RWPE1 (cell line): Measurements from ENCODE around the gene ABLIM2.

Experiments
- CTCF ChIA-PET: fragments of 350-600 bp; sonication (Branson Sonifier 250); formaldehyde crosslinking; extraction: SDS; loops from one replicate; lab custom pipeline; 2021; lab: Yijun Ruan, JAX
- POLR2A ChIA-PET: fragments of 400-600 bp; formaldehyde crosslinking; extraction: SDS; loops from one replicate; lab custom pipeline; 2020; ENCODE audit warnings: antibody characterized with exemption; ENCODE audit not compliant: low non-redundant PET; lab: Yijun Ruan, JAX
- DNase-seq: peaks from one replicate; pipeline ENCODE4 v3.0.0; 2012; ENCODE audit warnings: low spot score
- H3K27ac ChIP-seq: fragments of 450-650 bp; 2 replicates; pipeline ENCODE4 v1.5.1; 2017
- TF ChIP-seq, protein P1 (sequence below): fragments of 450-650 bp; conservative IDR thresholded peaks from 2 replicates; pipeline ENCODE4 v1.5.1; 2017; ENCODE audit warnings: low read depth, mild to moderate bottlenecking

Gene ABLIM2

DNA sequence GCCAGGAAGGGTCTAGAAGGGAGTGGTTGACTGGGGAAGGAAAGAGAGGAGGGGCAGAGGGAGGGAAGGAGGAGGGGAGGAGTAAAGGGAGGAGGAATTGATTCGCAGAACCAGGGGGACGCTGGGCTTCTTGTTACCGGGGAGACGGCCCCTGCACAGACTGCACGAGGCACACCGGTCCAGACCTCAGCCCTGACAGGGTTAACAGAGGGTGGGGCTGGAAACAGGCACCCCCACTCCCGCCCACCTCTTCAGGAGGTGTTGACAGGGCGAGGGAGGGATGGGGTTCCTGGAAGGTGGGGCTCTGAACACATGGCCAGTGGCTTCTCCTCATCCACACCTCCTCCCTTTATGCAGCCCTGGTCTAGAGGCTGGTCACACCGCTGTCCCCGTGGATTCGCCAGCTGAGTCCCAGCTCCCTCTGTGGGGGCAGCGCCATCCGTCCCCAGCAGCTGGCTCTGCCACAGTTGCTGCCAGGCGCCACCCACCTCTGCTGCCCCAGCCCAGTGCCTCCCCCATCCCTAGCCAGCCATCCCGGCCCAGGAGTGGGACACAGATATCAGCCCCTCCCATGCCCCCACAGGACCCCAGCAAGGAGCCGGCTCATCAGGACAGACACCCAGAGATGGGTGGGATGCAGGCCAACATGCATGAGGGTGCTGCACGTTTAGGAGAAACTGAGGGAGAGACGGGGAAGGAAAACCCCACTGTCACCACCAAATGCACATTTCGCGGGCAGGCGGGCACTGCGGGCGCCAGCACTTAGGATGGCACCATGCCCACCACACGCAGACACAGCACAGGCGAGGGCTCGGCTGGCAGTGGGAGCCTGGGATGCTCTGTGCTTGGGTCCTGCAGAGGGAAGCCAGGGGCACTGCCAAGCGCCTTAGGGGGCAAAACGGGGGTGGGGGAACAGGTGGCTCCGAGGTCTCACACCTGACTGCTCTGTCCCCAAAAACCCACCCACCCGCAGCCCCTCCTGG is 87.6 kb downstream of the ABLIM2 start:
- TF ChIP-seq, protein P1, sequence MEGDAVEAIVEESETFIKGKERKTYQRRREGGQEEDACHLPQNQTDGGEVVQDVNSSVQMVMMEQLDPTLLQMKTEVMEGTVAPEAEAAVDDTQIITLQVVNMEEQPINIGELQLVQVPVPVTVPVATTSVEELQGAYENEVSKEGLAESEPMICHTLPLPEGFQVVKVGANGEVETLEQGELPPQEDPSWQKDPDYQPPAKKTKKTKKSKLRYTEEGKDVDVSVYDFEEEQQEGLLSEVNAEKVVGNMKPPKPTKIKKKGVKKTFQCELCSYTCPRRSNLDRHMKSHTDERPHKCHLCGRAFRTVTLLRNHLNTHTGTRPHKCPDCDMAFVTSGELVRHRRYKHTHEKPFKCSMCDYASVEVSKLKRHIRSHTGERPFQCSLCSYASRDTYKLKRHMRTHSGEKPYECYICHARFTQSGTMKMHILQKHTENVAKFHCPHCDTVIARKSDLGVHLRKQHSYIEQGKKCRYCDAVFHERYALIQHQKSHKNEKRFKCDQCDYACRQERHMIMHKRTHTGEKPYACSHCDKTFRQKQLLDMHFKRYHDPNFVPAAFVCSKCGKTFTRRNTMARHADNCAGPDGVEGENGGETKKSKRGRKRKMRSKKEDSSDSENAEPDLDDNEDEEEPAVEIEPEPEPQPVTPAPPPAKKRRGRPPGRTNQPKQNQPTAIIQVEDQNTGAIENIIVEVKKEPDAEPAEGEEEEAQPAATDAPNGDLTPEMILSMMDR, result no peak
- no peak overlapping the region for H3K27ac ChIP-seq
- DNase-seq, result no peak
- POLR2A ChIA-PET, result no interaction called here
- CTCF ChIA-PET, result no interaction called here

DNA sequence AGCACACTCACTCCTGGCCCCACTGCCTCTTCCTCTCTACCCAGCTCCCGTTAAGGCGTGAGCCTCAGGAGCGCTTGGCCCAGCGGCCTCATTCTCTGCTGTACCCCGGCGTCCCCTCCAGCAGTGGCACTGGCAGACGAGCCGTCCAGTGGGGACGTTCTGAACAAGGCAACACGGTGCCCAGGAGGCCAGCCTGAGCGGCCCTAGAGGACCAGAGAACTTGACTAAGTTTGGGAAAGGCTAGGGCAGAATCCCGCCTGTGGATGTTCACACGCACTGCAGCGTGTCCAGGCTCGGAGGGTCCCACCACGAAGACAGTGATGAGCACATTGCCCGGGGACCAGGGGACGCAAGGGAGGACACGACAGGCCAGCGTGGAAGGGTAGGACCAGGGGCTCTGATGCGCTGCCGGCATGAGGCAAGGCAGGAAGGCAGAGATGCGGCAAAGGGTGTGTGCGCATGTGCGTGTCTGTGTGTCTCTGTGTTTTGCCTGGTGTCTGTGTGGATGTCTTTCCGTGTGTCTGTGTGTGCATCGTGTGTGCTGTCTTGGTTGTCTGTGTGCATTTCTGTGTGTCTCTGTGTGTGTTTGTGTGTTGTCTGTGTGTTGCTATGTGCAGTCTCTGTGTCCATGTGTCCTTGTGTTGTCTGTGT is 89.4 kb downstream of the ABLIM2 start:
- ChIA-PET POLR2A (no interaction called here), CTCF (no interaction called here)
- no peak for DNase-seq
- no peak overlapping the region for H3K27ac ChIP-seq
- TF ChIP-seq, protein P1, result no peak

DNA sequence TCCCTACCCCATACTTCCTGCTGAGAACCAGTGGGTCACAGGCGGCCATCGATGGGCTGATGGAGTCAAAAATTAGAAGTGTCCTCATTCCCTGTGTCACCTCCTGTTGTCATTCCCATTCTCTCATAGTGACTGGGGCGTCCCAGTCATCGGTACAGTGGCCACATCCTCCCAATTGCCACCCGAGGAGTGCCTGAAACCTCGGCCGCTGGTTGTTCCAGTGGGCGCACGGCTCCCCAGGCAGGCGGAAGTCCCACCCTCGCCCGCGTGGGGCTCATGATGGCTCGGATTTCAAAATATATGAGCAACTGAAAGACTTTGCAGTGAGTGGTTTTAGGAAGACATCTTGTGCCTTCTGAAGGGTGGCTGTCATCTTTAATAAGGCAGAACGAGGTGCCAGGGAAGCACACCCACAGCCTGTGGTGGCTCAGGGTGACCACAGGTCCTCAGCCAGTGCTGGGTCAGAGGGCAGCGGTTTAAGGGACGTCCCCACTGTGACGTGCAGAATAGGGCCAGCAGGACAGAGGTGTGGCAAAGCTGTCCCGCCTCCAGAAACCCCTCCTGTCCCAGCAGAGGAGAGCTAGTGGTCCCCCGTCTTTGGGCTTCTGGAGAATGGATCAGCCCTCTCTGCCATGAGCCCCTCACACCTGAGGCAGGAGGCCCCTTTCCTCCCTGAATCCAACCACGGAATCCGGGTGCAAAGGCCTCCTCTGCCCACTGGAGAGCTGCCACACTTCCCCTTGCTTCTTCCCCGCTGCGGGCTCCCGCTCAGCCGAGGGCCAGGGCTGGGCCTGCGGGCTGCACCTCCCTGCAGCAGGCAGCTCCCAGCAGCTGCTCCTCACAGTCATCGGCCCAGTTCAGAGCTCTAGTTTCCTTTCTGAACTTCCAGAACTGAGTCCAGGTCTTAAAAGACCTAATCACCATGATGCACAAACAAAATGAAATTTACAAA is 90.4 kb downstream of the ABLIM2 start:
- H3K27ac ChIP-seq, result no peak overlapping the region
- no peak for DNase-seq
- CTCF ChIA-PET, result no interaction called here
- TF ChIP-seq, protein P1, result no peak
- POLR2A ChIA-PET, result no interaction called here

DNA sequence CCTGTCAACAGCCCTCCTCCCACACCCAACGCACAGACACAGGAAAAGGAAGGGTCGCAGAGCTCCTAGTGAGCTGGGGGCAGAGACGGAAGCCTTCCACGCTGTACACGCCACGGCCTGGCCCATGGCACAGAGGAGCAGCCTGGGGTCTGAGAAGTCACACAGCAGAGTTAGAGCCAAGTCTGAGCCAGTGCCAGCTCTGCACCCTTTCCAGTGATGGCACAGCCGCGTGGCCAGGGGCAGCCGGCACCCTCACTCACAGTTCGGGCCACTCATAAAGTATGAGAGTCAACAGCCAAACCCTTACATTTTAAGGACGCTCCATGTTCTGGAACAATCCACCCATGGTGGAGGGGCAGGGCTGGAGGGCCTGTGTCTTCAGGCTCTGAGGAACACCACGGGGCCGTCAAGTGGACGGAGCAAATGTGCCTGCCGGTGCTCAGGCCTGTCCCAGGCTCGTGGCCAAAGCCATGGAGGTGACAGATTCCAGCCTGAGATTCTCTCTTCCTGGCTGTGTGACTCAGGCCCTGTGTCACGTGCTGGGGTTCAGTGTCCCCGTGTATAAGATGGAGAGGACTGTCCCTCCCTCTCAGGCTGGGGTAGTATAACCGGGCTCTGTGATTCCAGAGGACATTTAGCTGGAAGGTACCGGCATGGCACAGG is 91.2 kb downstream of the ABLIM2 start:
- CTCF ChIA-PET, result no interaction called here
- POLR2A ChIA-PET, result no interaction called here
- H3K27ac ChIP-seq, result no peak overlapping the region
- DNase-seq, result no peak
- TF ChIP-seq, protein P1, result no peak

DNA sequence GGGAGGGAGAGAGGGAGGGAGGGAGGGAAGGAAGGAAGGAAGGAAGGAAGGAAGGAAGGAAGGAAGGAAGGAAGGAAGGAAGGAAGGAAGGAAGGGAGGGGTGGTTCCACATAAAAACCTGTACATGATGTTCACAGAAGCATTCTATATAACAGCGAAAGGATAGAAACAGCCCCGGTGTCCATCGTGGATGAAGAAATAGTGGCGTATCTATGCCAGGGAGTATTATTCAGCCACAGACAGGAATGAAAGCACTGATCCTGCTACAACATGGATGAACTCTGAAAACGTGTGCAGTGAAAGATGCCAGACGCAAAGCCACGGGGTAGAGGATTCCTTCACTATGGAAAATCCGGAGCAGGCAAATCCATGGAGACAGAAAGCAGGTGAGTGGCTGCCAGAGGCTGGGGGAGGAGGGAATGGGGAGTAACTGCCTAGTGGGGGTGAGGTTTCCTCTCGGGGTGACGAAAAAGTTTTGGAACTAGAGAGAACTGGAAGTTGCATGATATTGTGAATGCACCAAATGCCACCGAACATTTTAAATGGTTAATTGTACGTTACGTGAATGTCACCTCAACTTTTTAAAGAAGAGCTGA is 92.2 kb downstream of the ABLIM2 start:
- POLR2A ChIA-PET, result no interaction called here
- no peak overlapping the region for H3K27ac ChIP-seq
- no peak for DNase-seq
- CTCF ChIA-PET, result no interaction called here
- TF ChIP-seq, protein P1, result no peak
